NT2/D1 (cell line): Measurements from ENCODE around the gene PDCD1.

Experiments used
- DNase-seq: peaks from one replicate; pipeline ENCODE4 v3.0.0-alpha.2; 2011; ENCODE audit warnings: low read depth, low spot score
- H3K27me3 ChIP-seq: 2 replicates; pipeline ENCODE4 v1.6.0; 2011; ENCODE audit warnings: mild to moderate bottlenecking; ENCODE audit not compliant: insufficient read length, insufficient read depth
- H3K36me3 ChIP-seq: 2 replicates; pipeline ENCODE4 v1.6.1; 2011; ENCODE audit warnings: mild to moderate bottlenecking, low read length, mixed read lengths; ENCODE audit not compliant: insufficient read depth, insufficient read length
- H3K4me1 ChIP-seq: 2 replicates; pipeline ENCODE4 v1.5.1; 2011; ENCODE audit not compliant: insufficient read depth, insufficient read length
- H3K4me3 ChIP-seq: 2 replicates; pipeline ENCODE4 v1.5.1; 2011; ENCODE audit warnings: low read depth; ENCODE audit not compliant: insufficient read length
- H3K9ac ChIP-seq: 2 replicates; pipeline ENCODE4 v1.6.0; 2011; ENCODE audit warnings: low read depth; ENCODE audit not compliant: insufficient read length
- H3K9me3 ChIP-seq: 2 replicates; pipeline ENCODE4 v1.5.1; 2011; ENCODE audit warnings: mild to moderate bottlenecking, low read length; ENCODE audit not compliant: insufficient read depth
- SUZ12 ChIP-seq: IDR thresholded peaks from 2 replicates; pipeline ENCODE4 v1.6.1; 2011; ENCODE audit not compliant: insufficient read length, insufficient read depth; ENCODE audit errors: extremely low read depth
- YY1 ChIP-seq: IDR thresholded peaks from 2 replicates; pipeline ENCODE4 v1.6.1; 2011; ENCODE audit not compliant: insufficient read length, insufficient read depth
- ZNF274 ChIP-seq: IDR thresholded peaks from 2 replicates; pipeline ENCODE4 v1.6.1; 2011; ENCODE audit warnings: mild to moderate bottlenecking, low read depth, low read length

The PDCD1 gene

GRCh38 chr2:241904011-241904718, 45.5 kb upstream of the PDCD1 start:
- Histone ChIP-seq H3K4me1 (peaks cover 12% of the 10 kb centered on the region), H3K9me3 (no peaks in the 10 kb centered on the region), H3K36me3 (no peaks in the 10 kb centered on the region), H3K27me3 (no peaks in the 10 kb centered on the region), H3K9ac (no peak overlapping the region), H3K4me3 (no peak overlapping the region)
- no peak for TF ChIP-seq YY1
- TF ChIP-seq ZNF274 = no peak
- no peak for TF ChIP-seq SUZ12
- DNase-seq = no peak

- TF ChIP-seq ZNF274 (no peak), YY1 (no peak), SUZ12 (no peak)
- no peak for DNase-seq
- no peaks in the 10 kb centered on the region for H3K36me3 ChIP-seq
- H3K27me3 ChIP-seq = no peaks in the 10 kb centered on the region
- H3K4me1 ChIP-seq = peaks cover 18% of the 10 kb centered on the region
- H3K9me3 ChIP-seq = no peaks in the 10 kb centered on the region
- H3K4me3 ChIP-seq = no peak overlapping the region
- peak overlapping the region; percentile 21 for H3K9ac ChIP-seq
Observed at GRCh38 chr2:241903121-241904010, 44.7 kb upstream of the PDCD1 start.

- DNase-seq = no peak
- no peak overlapping the region for H3K9ac ChIP-seq
- TF ChIP-seq YY1 (no peak), ZNF274 (no peak), SUZ12 (no peak)
- no peak overlapping the region for H3K4me3 ChIP-seq
- peaks cover 18% of the 10 kb centered on the region for H3K4me1 ChIP-seq
- no peaks in the 10 kb centered on the region for H3K9me3 ChIP-seq
- no peaks in the 10 kb centered on the region for H3K27me3 ChIP-seq
- H3K36me3 ChIP-seq = no peaks in the 10 kb centered on the region
Observed at GRCh38 chr2:241902357-241902991, 43.8 kb upstream of the PDCD1 start.

- no peak overlapping the region for H3K4me3 ChIP-seq
- TF ChIP-seq YY1 (no peak), SUZ12 (no peak), ZNF274 (no peak)
- H3K4me1 ChIP-seq = peaks cover 18% of the 10 kb centered on the region
- H3K9ac ChIP-seq = no peak overlapping the region
- no peak for DNase-seq
- no peaks in the 10 kb centered on the region; the same call in 1 of the 2 replicates for H3K9me3 ChIP-seq
- no peaks in the 10 kb centered on the region for H3K36me3 ChIP-seq
- no peaks in the 10 kb centered on the region for H3K27me3 ChIP-seq
Observed at GRCh38 chr2:241901500-241902351, 43.0 kb upstream of the PDCD1 start.

- Histone ChIP-seq H3K9ac (no peak overlapping the region), H3K36me3 (no peaks in the 10 kb centered on the region), H3K27me3 (no peaks in the 10 kb centered on the region), H3K9me3 (no peaks in the 10 kb centered on the region; the same call in 1 of the 2 replicates), H3K4me1 (peaks cover 18% of the 10 kb centered on the region), H3K4me3 (no peak overlapping the region)
- no peak for DNase-seq
- no peak for TF ChIP-seq YY1
- no peak for TF ChIP-seq SUZ12
- no peak for TF ChIP-seq ZNF274
Observed at GRCh38 chr2:241901018-241901380, 42.3 kb upstream of the PDCD1 start.

- Histone ChIP-seq H3K9ac (no peak overlapping the region), H3K4me1 (peaks cover 18% of the 10 kb centered on the region), H3K4me3 (no peak overlapping the region), H3K27me3 (no peaks in the 10 kb centered on the region), H3K36me3 (no peaks in the 10 kb centered on the region), H3K9me3 (no peaks in the 10 kb centered on the region; the same call in 1 of the 2 replicates)
- DNase-seq = no peak
- TF ChIP-seq YY1 = no peak
- TF ChIP-seq ZNF274 = no peak
- no peak for TF ChIP-seq SUZ12
Observed at GRCh38 chr2:241900251-241901017, 41.7 kb upstream of the PDCD1 start.
